ENCODE data around the gene FCN1.
A peak's percentile ranks its signal among the peaks of the same experiment; 100 is the strongest.

Gene FCN1

GRCh38 chr9:134891053-134891452, 26.7 kb downstream of the FCN1 start:
- no peak for DNase-seq

- no peak for DNase-seq
These were observed 27.6 kb downstream of the FCN1 start for GRCh38 chr9:134890155-134890495.

- DNase-seq: no peak
These were observed 28.1 kb downstream of the FCN1 start for GRCh38 chr9:134889386-134890154.

- DNase-seq: no peak
These were observed 29.0 kb downstream of the FCN1 start for GRCh38 chr9:134888603-134889190.

- DNase-seq: no peak
These were observed 29.8 kb downstream of the FCN1 start for GRCh38 chr9:134887686-134888602.

- peak in 1 of 2 donors; percentile 8 for DNase-seq
These were observed 30.5 kb downstream of the FCN1 start for GRCh38 chr9:134887219-134887618.

GRCh38 chr9:134886413-134886913, 31.2 kb downstream of the FCN1 start:
- DNase-seq: peak in 1 of 2 donors; percentile 7

- DNase-seq: peak in 1 of 2 donors; percentile 9
These were observed 31.9 kb downstream of the FCN1 start for GRCh38 chr9:134885679-134886412.

- DNase-seq: no peak
These were observed 32.6 kb downstream of the FCN1 start for GRCh38 chr9:134885001-134885678.

GRCh38 chr9:134884492-134884891, 33.2 kb downstream of the FCN1 start:
- no peak for DNase-seq

- no peak for DNase-seq
These were observed 34.5 kb downstream of the FCN1 start for GRCh38 chr9:134883040-134883782.

GRCh38 chr9:134882204-134882785, 35.4 kb downstream of the FCN1 start:
- DNase-seq: no peak

GRCh38 chr9:134881313-134881670, 36.4 kb downstream of the FCN1 start:
- DNase-seq: no peak

- DNase-seq: peak in 1 of 2 donors; percentile 9
These were observed 37.0 kb downstream of the FCN1 start, which contains the start of gene FCN2 for GRCh38 chr9:134880484-134881312. Gene FCN2 (plus strand): TSS chr9:134880810. CDS start chr9:134880822, 12 bp downstream.

- DNase-seq: peak in 1 of 2 donors; percentile 8
These were observed 37.8 kb downstream of the FCN1 start for GRCh38 chr9:134879664-134880483.

- peak in 1 of 2 donors; percentile 3 for DNase-seq
These were observed 40.2 kb downstream of the FCN1 start for GRCh38 chr9:134877541-134877940.

GRCh38 chr9:134875371-134875770, 42.3 kb downstream of the FCN1 start:
- no peak for DNase-seq

- no peak for DNase-seq
These were observed 45.1 kb downstream of the FCN1 start for GRCh38 chr9:134872482-134873231.
